Stimulated activated CD4-positive, alpha-beta T cell treated with anti-CD3 and anti-CD28 coated beads, TNF-alpha, amount 100 ng/mL, for 24 hours (primary cell): ENCODE measurements around the gene DESI2.
"Not testable (repeated sequence)": the region's sequence is repeated elsewhere in the genome, so short reads cannot be mapped to it uniquely, and the experiment has no call there.

ENCODE experiments used
- DNase-seq, 3 experiments: peaks; one replicate each; pipeline ENCODE4 v3.0.0-alpha.2; 2020; ENCODE audit warnings: low read depth in 3 of 3

The DESI2 gene

GRCh38 chr1:244654108-244655038 lies 1.4 kb downstream of the DESI2 start:
- no peak for DNase-seq

DNA sequence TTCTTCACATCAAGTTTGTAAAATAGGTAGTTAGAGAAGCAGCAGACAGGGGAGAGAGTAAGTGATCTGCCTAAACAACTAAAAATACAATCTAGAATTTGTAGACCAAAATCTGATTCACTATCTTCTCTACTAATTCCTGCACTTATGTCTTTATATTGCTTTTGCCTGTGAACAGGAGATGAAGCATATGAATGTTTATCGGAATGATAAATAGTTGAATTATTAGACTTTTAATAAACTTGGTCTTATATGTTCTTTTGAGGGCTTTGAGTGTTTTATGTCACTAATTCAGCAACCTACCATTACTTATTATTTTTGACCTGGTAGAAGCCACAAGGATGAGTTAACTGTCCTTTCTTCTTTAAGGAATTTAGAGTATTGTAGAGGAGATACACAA lies 2.3 kb downstream of the DESI2 start:
- no peak for DNase-seq

DNA sequence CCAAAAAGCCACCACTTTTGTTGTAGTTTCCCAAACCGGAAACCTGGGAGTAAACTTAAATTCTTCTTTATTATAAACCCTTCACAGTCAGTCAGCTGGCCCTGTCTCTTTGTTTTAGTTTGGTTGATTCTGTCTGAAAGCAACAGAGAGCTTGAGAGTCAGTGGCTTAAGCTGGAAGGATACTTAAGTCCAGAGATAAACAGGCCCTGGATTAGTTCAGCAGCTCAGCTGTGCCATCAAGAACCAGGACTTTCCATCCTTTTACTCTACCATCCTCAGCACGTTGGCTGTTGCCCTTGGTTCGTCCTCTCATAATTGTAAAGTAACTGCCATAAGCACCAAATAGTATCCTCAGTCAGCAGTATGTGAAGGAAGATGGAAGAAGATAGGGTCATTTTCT lies 4.5 kb downstream of the DESI2 start:
- no peak for DNase-seq

DNA sequence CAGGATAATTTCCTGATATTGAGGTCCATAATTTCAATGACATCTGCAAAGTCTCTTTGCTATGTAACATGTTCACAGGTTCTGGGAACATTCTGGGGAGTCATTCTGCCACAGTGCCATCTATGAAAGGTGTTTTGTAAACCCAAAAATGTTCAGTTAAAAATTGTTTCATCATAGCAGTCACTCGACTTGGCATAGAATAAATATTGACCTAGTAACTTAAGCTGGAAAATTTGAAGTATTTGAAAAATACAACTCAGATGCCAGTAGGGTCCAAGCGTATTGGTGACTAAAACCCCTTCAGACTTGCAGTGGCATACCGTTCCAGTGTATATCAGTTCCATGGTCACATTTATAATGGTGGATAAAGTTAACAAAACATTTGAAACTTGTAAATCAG lies 6.8 kb downstream of the DESI2 start:
- DNase-seq: no peak

DNA sequence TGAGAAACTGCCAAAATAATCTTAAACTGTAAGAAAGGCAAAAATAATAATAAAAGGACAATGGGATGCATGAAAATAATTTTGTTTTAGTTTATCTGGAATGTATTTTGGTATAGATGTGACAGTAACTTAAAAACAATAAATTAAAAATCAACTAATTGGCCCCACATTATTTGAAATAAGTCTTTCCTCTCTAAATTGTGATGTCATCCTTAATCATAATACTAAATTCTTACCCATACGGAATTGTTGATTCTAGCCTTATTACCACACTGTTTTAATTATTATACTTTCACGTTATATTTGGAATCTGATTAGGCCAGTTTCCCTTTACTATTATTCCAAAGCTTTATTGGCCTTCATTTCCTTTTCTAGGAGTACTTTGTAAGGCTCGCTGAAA lies 7.7 kb downstream of the DESI2 start:
- no peak for DNase-seq

GRCh38 chr1:244661569-244662312 lies 8.8 kb downstream of the DESI2 start:
- not testable (repeated sequence) for DNase-seq

DNA sequence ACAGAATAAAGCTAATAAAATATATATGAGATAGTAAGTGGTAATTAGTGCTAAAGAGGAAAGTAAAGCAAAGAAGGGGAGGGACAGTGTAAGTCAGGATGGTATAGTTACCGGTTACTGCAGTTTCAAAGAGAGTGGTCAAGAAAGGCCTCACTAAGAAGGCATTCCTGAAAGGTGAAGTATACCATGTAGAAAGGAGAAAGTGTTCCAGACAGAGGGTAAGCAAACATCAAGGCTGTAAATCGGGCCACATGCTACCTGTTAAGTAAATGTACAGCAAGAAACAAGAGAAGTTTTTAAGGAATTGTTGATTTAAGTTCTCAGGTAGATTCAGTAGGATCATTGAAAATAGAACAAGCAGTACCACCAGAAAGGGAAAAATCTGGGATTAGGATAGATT lies 9.7 kb downstream of the DESI2 start:
- DNase-seq: no peak

DNA sequence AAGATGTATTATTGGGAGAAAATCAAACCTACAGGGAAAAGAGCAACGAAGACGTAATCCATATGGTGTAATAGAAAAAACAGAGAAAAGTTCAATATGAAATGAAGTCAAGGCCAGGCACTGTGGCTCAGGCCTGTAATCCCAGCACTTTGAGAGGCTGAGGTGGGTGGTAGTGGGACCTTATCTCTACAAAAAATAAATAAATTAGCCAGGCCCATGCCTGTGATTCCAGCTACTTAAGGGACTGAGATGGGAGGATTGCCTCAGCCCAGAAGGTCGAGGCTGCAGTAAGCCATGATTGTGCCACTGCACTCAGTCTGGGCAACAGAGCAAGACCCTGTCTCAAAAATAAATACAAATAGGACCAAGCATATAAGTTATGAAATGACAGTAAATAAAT lies 11.4 kb downstream of the DESI2 start:
- DNase-seq: no peak

DNA sequence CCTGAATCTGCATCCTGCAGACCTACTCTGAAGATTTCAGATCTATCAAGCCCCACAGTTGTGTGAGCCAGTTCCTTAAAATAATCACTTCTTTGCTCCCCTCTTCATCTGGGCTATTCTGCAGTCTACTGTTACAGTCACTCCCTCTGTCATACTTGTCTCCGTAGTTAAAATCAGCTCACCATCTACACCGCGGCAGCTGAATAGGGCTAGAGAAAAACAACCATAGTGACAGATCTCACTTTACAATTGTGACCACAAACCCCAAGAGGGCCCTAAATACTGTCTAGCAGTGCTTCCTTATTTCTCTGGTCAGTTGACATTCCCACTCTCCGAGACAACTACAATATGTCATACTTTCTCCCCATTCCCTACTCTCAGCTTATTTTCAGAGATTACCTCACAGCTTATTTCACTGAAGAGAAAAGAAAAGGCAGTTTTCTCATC lies 12.9 kb downstream of the DESI2 start:
- DNase-seq: no peak

DNA sequence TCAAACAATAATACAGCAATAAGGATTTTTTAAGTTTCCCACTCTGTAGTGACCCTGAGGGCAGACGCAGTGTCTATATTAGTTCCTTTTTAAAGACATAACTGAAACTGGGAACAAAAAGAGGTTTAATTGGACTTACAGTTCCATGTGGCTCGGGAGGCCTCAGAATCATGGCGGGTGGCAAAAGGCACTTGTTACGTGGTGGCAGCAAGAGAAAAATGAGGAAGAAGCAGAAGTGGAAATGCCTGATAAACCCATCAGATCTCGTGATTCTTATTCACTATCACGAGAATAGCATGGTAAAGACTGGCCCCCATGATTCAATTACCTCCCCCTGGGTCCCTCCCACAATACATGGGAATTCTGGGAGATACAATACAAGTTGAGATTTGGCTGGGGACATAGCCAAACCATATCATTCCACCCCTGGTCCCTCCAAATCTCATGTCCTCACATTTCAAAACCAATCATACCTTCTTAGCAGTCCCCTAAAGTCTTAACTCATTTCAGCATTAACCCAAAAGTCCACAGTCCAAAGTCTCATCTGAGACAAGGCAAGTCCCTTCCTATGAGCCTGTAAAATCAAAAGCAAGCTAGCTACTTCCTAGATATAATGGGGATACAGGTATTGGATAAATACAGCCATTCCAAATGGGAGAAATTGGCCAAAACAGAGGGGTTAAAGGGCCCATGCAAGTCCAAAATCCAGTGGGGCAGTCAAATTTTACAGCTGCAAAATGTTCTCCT lies 13.9 kb downstream of the DESI2 start:
- not testable (repeated sequence) for DNase-seq

DNA sequence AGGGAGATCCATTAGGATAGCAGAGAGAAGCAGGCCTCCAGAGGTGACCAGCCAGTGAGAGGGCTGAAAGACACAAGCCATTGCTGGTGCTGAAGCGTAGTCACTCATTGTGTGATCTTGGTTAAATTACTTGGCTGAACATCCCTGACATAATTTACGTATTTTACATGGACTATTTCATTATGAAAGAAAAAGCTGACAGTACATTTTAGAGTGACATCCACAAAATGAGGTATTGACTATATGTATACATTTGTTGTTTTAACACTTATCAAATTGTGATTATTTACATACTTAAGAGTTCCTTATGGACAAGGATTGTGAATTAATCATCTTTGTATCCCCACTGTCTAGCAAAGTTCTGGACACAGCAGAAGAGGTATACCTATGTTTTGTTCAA lies 14.9 kb downstream of the DESI2 start:
- DNase-seq: no peak

DNA sequence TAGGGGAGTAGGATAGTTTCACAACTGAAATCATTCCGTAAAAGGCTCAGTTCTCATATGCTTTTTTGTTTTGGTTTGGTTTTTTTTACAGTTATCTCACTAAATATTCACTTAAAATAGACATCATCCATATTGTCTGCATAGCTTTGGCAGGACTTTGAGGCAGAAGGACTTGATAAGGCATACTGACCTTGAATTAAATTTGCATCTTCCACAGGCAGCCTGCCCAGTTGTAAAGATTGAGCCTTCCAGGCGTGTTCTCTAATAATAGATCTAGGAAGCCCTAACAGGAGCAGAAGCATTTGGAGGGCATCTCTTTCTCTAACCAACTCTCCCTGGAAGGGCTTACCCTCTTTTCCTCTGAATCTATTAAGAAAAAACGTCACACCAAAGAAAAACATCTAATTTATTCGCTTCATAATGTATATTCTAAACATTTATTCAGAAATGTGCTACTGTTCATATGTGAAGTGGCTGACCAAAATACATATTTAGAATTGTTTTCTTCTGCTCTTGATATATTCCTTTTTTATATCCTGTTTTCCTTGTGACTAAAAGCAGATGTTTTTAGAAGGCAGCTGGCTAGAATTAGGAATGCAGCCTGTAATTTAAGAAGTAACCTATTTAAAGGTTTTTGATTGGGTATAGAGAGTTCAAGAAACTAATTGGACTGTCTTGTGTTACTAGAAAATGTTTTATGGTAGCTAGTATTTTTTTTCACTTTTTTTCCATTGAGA lies 20.2 kb downstream of the DESI2 start:
- DNase-seq: no peak

- DNase-seq: no peak
Observed at GRCh38 chr1:244674446-244674845, 21.5 kb downstream of the DESI2 start.

DNA sequence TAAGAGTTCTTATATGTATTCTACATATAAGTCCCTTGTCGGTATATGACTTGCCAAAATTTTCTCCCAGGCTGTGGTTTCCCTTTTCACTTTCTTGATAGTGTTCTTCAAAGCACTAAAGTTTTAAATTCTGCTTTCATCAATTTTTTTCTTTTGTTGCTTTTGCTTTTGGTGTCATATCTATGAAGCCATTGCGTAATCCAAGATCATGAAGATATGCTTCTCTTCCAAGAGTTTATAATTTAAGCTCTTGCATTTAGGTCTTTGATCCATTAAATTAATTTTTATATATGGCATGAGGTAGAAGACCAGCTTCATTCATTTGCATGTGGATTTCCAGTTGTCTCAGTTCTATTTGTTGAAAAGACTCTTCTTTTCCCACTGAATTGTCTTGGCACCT lies 22.2 kb downstream of the DESI2 start:
- no peak for DNase-seq

GRCh38 chr1:244678697-244679096 lies 25.8 kb downstream of the DESI2 start:
- no peak for DNase-seq

GRCh38 chr1:244680667-244681066 lies 27.7 kb downstream of the DESI2 start:
- DNase-seq: no peak

GRCh38 chr1:244682087-244682486 lies 29.2 kb downstream of the DESI2 start:
- not testable (repeated sequence) for DNase-seq

- DNase-seq: no peak
Observed at GRCh38 chr1:244695937-244696336, 43.0 kb downstream of the DESI2 start.

GRCh38 chr1:244699741-244700140 lies 46.8 kb downstream of the DESI2 start:
- DNase-seq: no peak

DNA sequence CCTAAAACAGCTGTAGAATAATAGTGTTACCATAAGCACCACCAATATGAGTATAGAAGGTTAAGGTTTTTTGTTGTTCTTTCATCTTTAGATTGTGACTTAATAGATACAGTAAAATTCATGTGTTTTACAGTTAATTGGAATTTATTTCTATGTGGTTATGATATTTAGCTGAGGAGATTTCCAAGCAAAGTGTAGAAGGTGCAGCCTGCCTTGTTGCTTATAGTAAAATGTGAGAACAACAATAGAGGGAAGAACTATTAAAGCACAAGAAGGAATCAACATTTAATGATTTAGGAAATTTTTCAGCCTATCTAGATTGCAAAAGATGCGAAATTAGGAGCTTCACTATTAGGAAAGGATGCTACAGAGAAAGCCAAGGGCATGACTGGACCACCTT lies 47.9 kb downstream of the DESI2 start:
- DNase-seq: no peak

DNA sequence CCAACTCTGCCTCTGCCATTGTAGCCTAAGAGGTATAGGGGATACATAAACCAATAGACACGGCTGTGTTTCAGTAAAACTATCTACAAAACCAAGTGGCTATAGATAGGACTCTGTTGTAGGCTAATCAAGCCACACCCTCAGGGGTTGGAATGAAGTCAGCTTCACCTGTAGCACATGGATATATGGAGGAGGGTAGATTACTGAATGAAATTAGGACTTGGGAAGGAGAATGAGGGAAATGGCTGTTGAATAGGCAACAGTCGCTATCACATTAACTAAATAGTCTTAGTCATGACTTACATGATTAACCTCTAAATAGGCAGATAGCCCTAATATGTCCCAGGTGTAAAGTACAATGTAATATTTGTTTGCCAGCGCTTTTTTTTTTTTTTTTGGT lies 49.7 kb downstream of the DESI2 start:
- DNase-seq: no peak

- no peak for DNase-seq
Observed at GRCh38 chr1:244704107-244704506, 51.2 kb downstream of the DESI2 start.
